Bronchial epithelial cell (primary cell): ENCODE measurements around the gene TMEM134. TPM values are rescaled to one million over a fixed set of nuclear protein-coding genes. Genes with fewer than 3 reads are reported as not detected.
"Not testable (repeated sequence)": the region's sequence is repeated elsewhere in the genome, so short reads cannot be mapped to it uniquely, and the experiment has no call there.

ENCODE experiments used
- DNase-seq: peaks from one replicate; pipeline ENCODE4 v3.0.0-alpha.2; 2010; ENCODE audit warnings: low read depth
- FAIRE-seq: peaks from 2 replicates; lab custom pipeline; 2011; peaks lifted over from hg19 to GRCh38; lab: Jason Lieb, UNC
- H3K27me3 ChIP-seq: 2 replicates; pipeline ENCODE4 v1.5.1; 2011; ENCODE audit warnings: low read length; ENCODE audit not compliant: control insufficient read depth, insufficient read depth
- H3K36me3 ChIP-seq: 2 replicates; pipeline ENCODE4 v1.5.1; 2011; ENCODE audit warnings: low read length; ENCODE audit not compliant: control insufficient read depth, insufficient read depth
- H3K4me3 ChIP-seq: 2 replicates; pipeline ENCODE4 v1.5.1; 2011; ENCODE audit warnings: mild to moderate bottlenecking, low read depth, low read length, control low read depth
- total RNA-seq: library from RNA; depleted of rRNA; stranded (reverse); fragments of >200 nt; gene quantifications from 2 replicates; pipeline ENCODE4 v1.2.1, GENCODE V29; 2014
- TF ChIP-seq, protein P1 (sequence below): IDR thresholded peaks from 2 replicates; pipeline ENCODE4 v1.5.1; 2011; ENCODE audit warnings: mild to moderate bottlenecking, moderate library complexity, low read length, control low read depth, inconsistent platforms; ENCODE audit not compliant: insufficient read depth, severe bottlenecking

Gene TMEM134
- total RNA-seq, 1 donor from 2014 or later, result 38.2 TPM

- DNase-seq, result no peak
- peaks cover 7% of the 10 kb centered on the region for H3K36me3 ChIP-seq
- H3K4me3 ChIP-seq, result no peak overlapping the region
- no peak for FAIRE-seq
- H3K27me3 ChIP-seq, result no peaks in the 10 kb centered on the region
- TF ChIP-seq, protein P1, sequence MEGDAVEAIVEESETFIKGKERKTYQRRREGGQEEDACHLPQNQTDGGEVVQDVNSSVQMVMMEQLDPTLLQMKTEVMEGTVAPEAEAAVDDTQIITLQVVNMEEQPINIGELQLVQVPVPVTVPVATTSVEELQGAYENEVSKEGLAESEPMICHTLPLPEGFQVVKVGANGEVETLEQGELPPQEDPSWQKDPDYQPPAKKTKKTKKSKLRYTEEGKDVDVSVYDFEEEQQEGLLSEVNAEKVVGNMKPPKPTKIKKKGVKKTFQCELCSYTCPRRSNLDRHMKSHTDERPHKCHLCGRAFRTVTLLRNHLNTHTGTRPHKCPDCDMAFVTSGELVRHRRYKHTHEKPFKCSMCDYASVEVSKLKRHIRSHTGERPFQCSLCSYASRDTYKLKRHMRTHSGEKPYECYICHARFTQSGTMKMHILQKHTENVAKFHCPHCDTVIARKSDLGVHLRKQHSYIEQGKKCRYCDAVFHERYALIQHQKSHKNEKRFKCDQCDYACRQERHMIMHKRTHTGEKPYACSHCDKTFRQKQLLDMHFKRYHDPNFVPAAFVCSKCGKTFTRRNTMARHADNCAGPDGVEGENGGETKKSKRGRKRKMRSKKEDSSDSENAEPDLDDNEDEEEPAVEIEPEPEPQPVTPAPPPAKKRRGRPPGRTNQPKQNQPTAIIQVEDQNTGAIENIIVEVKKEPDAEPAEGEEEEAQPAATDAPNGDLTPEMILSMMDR, result no peak
Measured at GRCh38 chr11:67466367-67466766, 2.7 kb downstream of the TMEM134 start.

DNA sequence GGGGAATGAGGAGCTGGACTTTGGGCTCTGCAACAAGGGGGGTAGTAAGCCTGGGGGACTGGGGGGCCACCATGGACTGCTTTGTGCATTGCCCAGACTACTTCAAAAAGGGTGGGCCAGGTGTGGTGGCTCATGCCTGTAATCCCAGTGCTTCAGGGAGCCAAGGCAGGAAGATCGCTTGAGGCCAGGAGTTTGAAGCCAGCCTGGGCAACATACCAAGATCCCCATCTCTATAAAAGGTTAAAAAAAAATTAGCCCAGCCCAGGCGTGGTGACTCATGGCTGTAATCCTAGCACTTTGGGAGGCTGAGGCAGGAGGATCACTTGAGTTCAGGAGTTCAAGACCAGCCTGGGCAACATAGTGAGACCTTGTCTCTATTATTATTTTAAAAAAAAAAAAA, 3.5 kb downstream of the TMEM134 start:
- peak; percentile 50 for DNase-seq
- not testable (repeated sequence) for H3K36me3 ChIP-seq, H3K27me3 ChIP-seq, FAIRE-seq
- H3K4me3 ChIP-seq, result peak overlapping the region; percentile 62

DNA sequence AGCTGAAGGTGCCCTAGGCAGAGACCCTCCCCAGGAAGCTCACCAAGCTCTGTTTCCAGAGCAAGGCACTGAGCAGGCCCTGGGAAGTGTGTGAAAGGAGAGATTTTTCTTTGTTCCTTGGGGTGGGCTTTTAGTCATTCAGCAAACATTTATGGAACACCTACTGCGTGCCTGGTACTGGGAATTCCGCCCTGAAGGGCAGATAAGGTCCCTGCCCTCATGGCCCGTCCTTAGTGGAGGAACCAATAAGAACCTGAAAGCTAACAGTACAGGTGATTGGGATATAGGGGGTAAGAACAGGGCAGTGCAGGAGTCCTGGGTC, 3.9 kb downstream of the TMEM134 start:
- Histone ChIP-seq H3K36me3 (peaks cover 7% of the 10 kb centered on the region), H3K27me3 (no peaks in the 10 kb centered on the region), H3K4me3 (peak overlapping the region; percentile 62)
- TF ChIP-seq, protein P1, result no peak
- FAIRE-seq (no peak), DNase-seq (peak; percentile 48)

- TF ChIP-seq, protein P1, result no peak
- FAIRE-seq (no peak), DNase-seq (peak; percentile 83)
- Histone ChIP-seq H3K4me3 (peak overlapping the region; percentile 62), H3K27me3 (no peaks in the 10 kb centered on the region), H3K36me3 (peaks cover 7% of the 10 kb centered on the region)
Measured at GRCh38 chr11:67464411-67465188, 4.5 kb downstream of the TMEM134 start.

DNA sequence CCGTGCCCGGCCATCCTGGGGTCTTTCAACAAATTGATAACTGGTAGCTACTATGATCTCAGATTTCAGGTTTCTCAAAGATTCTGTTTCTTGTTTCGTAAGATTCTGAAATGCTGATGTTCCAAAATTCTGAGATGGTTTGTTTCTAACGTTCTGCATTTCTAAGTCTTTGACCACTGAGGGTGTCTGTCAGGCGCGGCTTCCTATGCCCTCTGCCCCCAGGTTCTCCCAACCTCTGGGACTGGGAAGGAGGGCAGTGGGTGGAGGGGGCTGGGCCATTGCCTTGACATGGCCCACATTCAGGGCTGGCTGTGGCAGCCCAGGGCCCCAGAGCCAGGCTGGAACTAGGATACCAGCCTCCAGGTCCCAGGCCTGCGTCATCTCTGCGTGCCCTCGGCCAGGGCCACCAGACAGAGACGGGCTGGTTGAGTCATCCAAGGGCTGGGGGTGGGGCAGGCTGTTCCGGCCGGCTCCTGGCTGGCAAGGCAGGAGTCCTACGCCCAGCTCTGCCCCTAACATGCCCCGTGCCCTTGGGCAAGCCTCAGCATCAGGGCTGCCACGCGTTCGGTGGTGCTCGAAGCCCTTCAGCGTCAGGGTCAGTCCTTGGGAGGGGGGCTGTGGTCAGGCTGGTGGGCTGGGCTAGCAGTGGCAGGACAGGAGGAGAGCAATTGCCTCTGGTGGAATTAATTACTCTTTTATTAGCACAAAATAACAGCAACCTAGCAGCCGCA, 5.2 kb downstream of the TMEM134 start:
- TF ChIP-seq, protein P1, result no peak
- H3K27me3 ChIP-seq, result no peaks in the 10 kb centered on the region
- no peak overlapping the region for H3K4me3 ChIP-seq
- peaks cover 7% of the 10 kb centered on the region for H3K36me3 ChIP-seq
- no peak for FAIRE-seq
- peak; percentile 60 for DNase-seq

- peaks cover 7% of the 10 kb centered on the region for H3K36me3 ChIP-seq
- H3K4me3 ChIP-seq, result no peak overlapping the region
- TF ChIP-seq, protein P1, result no peak
- DNase-seq (no peak), FAIRE-seq (no peak)
- no peaks in the 10 kb centered on the region for H3K27me3 ChIP-seq
Measured at GRCh38 chr11:67463186-67463585, 5.9 kb downstream of the TMEM134 start.
